HTR-8/SVneo (cell line): ENCODE data around the gene OLFML2A.

Experiments used
- DNase-seq: peaks from one replicate; pipeline ENCODE4 v3.0.0; 2011; ENCODE audit warnings: low spot score, mixed read lengths; ENCODE audit not compliant: insufficient read length
- FAIRE-seq: peaks from 2 replicates; lab custom pipeline; 2011; peaks lifted over from hg19 to GRCh38; lab: Jason Lieb, UNC

OLFML2A gene

GRCh38 chr9:124793015-124793541 is 16.1 kb downstream of the OLFML2A start:
- DNase-seq, result no peak
- no peak for FAIRE-seq

GRCh38 chr9:124794902-124795491 is 18.1 kb downstream of the OLFML2A start:
- FAIRE-seq (no peak), DNase-seq (no peak)

- no peak for FAIRE-seq
- no peak for DNase-seq
Observed at GRCh38 chr9:124795881-124796431, 19.0 kb downstream of the OLFML2A start.

- FAIRE-seq, result no peak
- no peak for DNase-seq
Observed at GRCh38 chr9:124797343-124798103, 20.6 kb downstream of the OLFML2A start.

DNA sequence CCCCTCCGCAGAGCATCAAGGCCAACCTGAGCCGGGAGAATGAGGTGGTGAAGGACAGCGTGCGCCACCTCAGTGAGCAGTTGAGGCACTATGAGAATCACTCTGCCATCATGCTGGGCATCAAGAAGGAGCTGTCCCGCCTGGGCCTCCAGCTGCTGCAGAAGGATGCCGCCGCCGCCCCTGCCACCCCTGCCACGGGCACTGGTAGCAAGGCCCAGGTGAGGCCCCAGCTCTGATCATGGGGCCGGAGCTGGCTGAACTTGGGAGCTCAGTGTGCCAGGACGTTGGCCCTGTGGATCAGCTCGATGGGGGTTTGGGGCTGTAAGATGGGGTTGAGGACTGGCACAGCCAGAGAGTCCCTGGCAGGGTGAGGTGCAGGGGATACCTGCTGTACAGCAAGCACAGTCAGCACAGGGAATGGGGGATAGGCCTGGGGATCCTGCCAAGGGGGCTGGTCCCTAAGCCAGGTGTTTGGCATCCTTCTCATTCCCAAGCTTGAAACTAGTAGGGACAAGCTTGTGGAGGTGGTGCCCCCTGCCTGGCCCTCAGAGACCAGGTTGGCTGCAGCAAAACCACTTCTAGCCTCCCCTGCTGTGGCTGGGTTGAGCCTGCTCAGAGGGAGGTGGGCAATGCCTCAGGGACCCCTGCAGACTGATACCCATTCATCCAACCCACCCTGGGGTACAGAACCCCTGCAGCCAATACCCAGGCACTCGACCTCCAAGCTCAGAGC is 22.5 kb downstream of the OLFML2A start:
- FAIRE-seq (no peak), DNase-seq (no peak)

DNA sequence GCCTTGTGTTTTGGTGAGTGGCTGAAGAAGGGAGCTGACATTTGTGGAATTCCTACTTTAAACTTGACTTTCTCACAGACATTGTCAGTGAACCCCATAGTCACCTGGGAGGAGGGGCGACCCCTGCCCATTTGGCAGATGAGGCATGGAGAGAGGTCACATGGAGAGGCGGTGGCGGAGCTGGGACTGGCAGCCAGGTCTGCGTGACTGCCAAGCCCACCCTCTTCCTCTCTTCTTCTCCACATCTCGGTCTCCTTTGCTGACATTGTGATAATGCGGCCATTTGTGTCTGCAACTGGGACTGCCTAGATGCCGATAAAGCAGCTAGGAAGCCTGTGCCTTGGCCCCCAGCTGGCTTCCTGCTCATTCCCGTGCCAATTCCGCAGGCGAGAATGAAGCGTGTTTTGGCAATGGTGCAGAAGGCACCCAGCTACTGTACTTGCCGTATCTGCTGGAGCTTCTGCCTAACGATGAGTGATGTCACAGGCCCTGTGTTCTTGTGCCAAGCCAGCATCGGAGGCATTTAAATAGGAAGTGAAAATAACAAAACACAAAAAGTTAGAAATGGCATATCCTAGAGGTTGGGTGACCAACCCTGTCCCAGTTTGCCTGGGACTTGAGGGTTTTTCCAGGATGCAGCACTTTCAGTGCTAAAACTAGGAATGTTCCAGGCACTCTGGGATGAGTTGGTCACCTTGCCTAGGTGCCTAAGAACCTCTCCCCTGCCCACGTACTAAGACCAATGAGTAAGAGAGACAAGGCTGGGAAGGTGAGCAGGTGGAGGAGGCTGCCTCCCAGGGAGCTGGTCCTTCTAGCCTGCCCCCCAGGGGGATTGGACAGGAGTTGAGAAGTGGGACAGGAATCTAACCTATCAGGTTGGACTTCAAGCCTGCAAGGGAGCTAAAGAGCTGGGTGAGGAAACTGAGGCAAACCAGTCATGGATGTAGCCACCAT is 23.6 kb downstream of the OLFML2A start:
- FAIRE-seq (no peak), DNase-seq (no peak)

DNA sequence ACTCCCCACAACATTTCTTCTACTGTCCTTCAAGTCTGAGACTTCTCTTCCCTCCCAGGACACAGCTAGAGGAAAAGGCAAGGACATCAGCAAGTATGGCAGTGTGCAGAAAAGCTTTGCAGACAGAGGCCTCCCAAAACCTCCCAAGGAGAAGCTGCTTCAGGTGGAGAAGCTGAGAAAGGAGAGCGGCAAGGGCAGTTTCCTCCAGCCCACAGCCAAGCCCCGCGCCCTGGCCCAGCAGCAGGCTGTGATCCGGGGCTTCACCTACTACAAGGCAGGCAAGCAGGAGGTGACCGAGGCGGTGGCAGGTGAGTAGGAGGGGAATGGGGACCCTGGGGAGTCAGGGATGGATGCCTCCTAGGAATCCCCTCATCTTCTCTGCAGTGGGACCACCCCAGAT is 24.4 kb downstream of the OLFML2A start:
- FAIRE-seq, result no peak
- no peak for DNase-seq

- no peak for FAIRE-seq
- DNase-seq, result no peak
Observed at GRCh38 chr9:124802426-124802825, 25.5 kb downstream of the OLFML2A start.

GRCh38 chr9:124803911-124804310 is 27.0 kb downstream of the OLFML2A start:
- no peak for DNase-seq
- FAIRE-seq, result no peak

- no peak for DNase-seq
- FAIRE-seq, result no peak
Observed at GRCh38 chr9:124805186-124805585, 28.3 kb downstream of the OLFML2A start.

- FAIRE-seq (no peak), DNase-seq (no peak)
Observed at GRCh38 chr9:124808246-124808956, 31.5 kb downstream of the OLFML2A start.

DNA sequence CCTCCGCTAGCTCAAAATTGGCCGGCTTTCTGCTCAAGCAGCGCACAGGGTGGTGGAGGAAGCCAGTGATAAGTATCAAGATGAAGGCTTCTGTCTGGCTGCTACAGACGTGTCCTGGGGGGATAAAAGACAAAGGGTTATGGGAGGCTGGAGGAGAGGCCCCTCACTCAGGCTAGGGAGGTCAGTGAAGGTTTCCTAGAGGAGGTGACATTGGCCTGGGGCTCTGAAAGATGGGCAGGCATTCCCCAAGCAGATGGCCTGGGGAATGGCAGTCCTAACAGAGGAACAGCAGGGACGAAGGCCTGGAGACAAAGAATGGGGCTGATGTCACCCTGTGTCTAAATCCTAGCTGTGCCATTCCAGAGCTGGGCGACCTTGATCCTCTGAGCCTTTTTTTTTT is 32.3 kb downstream of the OLFML2A start:
- no peak for DNase-seq

DNA sequence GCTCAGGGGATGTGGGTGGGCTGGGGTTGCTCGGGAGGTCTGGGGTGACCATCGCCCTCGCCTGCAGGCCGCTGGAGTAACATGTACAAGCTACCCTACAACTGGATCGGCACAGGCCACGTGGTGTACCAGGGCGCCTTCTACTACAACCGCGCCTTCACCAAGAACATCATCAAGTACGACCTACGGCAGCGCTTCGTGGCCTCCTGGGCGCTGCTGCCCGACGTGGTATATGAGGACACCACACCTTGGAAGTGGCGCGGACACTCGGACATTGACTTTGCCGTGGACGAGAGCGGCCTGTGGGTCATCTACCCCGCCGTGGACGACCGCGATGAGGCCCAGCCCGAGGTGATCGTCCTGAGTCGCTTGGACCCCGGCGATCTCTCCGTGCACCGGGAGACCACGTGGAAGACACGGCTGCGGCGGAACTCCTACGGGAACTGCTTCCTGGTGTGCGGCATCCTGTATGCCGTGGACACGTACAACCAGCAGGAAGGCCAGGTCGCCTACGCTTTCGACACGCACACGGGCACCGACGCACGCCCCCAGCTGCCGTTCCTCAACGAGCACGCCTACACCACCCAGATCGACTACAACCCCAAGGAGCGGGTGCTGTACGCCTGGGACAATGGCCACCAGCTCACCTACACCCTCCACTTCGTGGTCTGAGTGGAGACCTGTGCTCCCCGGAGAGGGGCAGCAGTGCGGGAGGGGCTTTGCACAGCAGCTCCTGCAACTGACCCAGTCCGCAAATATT is 33.0 kb downstream of the OLFML2A start:
- no peak for FAIRE-seq
- no peak for DNase-seq

More for the DNA sequence above, 32.3 kb downstream of the OLFML2A start:
- no peak for FAIRE-seq

DNA sequence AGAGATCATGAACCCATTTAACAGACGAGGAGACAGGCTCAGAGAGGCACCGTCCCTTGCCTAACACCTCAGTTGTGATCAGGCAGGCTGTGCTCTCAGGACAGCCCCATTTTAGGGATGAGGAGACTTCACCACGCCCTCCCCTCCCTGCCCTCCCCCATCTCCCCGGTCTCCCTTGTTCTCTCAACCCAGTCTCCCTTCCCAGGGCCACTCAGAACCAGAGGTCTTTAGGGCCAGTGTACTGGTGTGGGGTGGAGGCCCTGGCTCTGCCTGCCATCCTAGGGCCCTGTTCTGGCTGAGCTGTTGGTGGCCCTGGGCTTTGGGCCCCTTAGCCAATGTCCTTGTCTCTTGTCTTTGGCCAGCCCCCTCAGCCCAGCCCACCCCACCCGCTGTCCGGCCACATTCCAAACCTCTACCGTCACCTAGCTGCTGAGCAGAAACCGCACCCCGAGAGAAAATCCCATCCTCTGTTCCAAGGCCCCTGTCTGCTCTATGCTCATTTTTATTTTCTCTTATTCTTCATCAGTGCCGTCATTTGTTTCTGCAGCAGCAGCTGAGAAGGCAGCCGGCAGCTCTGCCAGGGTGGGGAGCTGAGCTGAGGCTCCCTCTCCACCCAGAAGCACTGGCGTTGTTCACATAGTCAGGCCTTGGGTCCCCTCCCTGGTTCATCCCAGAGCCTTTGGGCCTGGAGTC is 33.9 kb downstream of the OLFML2A start:
- DNase-seq (peak; percentile 90), FAIRE-seq (peak; percentile 66)

DNA sequence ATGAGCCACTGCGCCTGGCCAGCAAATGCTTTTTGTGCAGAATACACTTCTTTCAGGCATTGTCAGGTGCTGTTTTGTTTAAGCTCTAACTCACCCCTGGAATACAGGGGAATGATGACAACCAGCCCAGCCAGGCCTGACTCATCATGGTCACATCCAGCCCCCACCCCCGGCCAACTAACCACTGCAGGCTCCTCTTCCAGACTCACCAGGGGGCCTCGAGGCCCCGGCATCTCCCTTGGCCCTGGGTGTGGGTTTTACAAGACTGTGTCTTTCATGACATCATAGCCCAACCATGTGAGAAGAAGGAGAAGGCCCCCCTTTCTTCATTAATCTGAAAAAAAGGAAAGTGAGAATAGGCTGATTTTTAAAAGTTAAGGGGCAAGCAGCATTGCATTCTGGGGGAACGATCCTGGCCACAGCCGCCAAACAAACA is 35.5 kb downstream of the OLFML2A start:
- FAIRE-seq (peak; percentile 77), DNase-seq (peak; percentile 91)

- no peak for DNase-seq
Observed at GRCh38 chr9:124813041-124813440, 36.1 kb downstream of the OLFML2A start.

GRCh38 chr9:124813501-124814163 is 36.7 kb downstream of the OLFML2A start:
- no peak for FAIRE-seq
- no peak for DNase-seq

More at GRCh38 chr9:124813041-124813440, 36.1 kb downstream of the OLFML2A start:
- FAIRE-seq, result no peak
